ENCODE measurements around the gene STK25. TPM values are rescaled to one million over a fixed set of nuclear protein-coding genes. Genes with fewer than 3 reads are reported as not detected.
A peak's percentile ranks its signal among the peaks of the same experiment; 100 is the strongest.

Gene STK25
- total RNA-seq, 1 donor from 2014 or later, result 211 TPM

DNA sequence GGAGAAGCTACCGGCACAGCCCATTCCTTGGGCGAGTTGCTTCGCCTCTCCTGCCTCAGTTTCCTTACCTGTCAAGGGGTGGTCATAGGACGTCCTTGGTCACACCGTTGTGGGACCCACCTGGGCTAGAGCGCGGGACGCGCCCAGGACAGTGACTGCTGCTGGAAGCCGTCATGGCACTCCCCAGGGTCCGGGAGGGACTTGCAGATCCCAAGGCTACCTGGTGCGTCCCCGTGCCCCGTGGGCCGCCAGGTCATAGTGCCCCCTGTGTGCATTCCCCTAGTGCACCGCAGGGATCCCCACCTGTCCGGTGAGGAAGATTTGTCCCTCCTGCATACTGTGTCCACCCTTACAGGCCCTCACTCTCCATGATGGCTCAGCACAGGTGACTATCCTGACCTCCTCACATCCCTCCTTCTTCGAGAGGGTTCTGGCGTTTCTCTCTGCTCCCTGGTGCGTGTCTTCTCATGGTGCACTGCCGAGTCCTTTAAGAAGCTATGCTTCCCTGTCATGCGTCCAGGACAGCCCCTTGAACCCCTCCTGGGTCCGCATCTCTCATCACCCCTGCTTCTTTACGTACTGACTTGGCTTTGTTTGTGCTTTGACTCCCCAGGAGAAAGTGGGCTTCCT, 886 bp upstream of the STK25 start:
- Histone ChIP-seq H4K20me1 (ENCODE audit: insufficient read depth, low read length) (peaks cover 36% of the 10 kb centered on the region), H3K79me2 (ENCODE audit: insufficient read depth, low read length) (peaks cover 38% of the 10 kb centered on the region), H3K4me1 (ENCODE audit: insufficient read depth, low read length) (peaks cover 15% of the 10 kb centered on the region), H3K9ac (ENCODE audit: low read length) (peak overlapping the region; percentile 85), H3K4me2 (ENCODE audit: low read length) (peak overlapping the region; percentile 95), H3K36me3 (ENCODE audit: insufficient read depth, low read length) (no peaks in the 10 kb centered on the region), H3K4me3 (ENCODE audit: insufficient read depth, low read depth, low read length) (peak overlapping the region; percentile 83), H3K9me3 (ENCODE audit: insufficient read depth, low read depth, low read length) (no peaks in the 10 kb centered on the region), H2AFZ (ENCODE audit: low read depth, low read length) (peak overlapping the region; percentile 96), H3K27me3 (ENCODE audit: insufficient read depth, low read length) (no peaks in the 10 kb centered on the region), H3K27ac (ENCODE audit: low read depth, low read length) (peak overlapping the region; percentile 61)
- peak overlapping the region; percentile 69 for H3K27ac Mint-ChIP-seq (ENCODE audit: unreplicated experiment)
- TF ChIP-seq, protein P1, sequence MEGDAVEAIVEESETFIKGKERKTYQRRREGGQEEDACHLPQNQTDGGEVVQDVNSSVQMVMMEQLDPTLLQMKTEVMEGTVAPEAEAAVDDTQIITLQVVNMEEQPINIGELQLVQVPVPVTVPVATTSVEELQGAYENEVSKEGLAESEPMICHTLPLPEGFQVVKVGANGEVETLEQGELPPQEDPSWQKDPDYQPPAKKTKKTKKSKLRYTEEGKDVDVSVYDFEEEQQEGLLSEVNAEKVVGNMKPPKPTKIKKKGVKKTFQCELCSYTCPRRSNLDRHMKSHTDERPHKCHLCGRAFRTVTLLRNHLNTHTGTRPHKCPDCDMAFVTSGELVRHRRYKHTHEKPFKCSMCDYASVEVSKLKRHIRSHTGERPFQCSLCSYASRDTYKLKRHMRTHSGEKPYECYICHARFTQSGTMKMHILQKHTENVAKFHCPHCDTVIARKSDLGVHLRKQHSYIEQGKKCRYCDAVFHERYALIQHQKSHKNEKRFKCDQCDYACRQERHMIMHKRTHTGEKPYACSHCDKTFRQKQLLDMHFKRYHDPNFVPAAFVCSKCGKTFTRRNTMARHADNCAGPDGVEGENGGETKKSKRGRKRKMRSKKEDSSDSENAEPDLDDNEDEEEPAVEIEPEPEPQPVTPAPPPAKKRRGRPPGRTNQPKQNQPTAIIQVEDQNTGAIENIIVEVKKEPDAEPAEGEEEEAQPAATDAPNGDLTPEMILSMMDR (IDR thresholded peaks at IDR 0.05; ENCODE audit: insufficient read depth, low read depth, low read length), result no peak
- TF ChIP-seq EZH2 (IDR thresholded peaks at IDR 0.05; ENCODE audit: insufficient read depth, low read length), result no peak
- FAIRE-seq (no peak), DNase-seq (ENCODE audit: low read depth) (no peak)
- H3K4me3 Mint-ChIP-seq (ENCODE audit: unreplicated experiment), result peak overlapping the region; percentile 85
- peaks cover 10% of the 10 kb centered on the region for H3K36me3 Mint-ChIP-seq (ENCODE audit: low read depth, unreplicated experiment)
- H3K27me3 Mint-ChIP-seq (ENCODE audit: low read depth, unreplicated experiment), result no peaks in the 10 kb centered on the region
- H3K9me3 Mint-ChIP-seq (ENCODE audit: unreplicated experiment), result peaks cover 4% of the 10 kb centered on the region
- H3K4me1 Mint-ChIP-seq (ENCODE audit: low read depth, unreplicated experiment), result peaks cover 19% of the 10 kb centered on the region

DNA sequence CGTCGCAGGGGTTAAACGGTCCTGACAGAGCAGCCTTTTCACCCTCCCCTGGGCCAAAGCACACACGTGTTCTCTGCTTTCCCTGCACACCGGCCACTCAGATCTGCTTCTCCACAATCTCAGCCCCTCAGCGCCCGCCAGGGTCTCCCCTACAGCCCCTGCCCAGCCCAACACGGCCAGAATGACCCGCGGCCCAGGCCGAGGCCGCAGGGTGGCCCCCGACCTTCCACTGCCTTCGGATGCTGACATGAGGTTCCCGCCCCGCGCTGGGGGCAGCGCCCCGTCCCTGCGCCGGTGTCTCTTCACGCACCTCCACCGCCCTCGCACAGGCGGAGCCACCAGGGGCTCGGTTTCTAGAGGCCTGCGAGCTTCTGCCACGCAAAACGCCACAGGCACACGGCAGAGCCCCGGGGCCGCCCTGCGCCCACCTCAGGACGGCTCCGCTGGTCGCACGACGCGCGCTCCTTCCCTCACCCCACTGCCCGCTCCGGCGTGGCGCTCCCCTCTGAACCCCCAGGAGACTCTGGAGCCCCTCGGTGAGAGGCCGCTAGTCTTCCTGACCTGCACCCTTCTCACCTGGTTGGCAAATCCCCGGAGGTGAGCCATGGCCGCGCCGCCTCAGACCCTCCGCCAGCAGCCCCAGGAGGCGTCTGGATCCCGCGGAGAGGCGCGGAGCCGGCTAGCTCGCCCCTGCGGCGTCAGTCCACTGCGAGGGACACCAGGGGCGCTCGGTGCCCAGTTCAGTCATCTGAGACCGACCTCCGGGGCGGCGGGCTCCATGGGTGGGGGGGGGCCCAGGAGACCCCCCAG, 749 bp downstream of the STK25 start:
- Mint-ChIP-seq H3K36me3 (ENCODE audit: low read depth, unreplicated experiment) (peaks cover 12% of the 10 kb centered on the region), H3K4me3 (ENCODE audit: unreplicated experiment) (peak overlapping the region; percentile 98), H3K27ac (ENCODE audit: unreplicated experiment) (peak overlapping the region; percentile 94), H3K27me3 (ENCODE audit: low read depth, unreplicated experiment) (no peaks in the 10 kb centered on the region), H3K4me1 (ENCODE audit: low read depth, unreplicated experiment) (peaks cover 19% of the 10 kb centered on the region), H3K9me3 (ENCODE audit: unreplicated experiment) (peaks cover 4% of the 10 kb centered on the region)
- H3K4me2 ChIP-seq (ENCODE audit: low read length), result peak overlapping the region; percentile 95
- no peaks in the 10 kb centered on the region for H3K36me3 ChIP-seq (ENCODE audit: insufficient read depth, low read length)
- H3K27ac ChIP-seq (ENCODE audit: low read depth, low read length), result peak overlapping the region; percentile 19
- H3K9ac ChIP-seq (ENCODE audit: low read length), result peak overlapping the region; percentile 85
- H3K4me3 ChIP-seq (ENCODE audit: insufficient read depth, low read depth, low read length), result peak overlapping the region; percentile 83
- peaks cover 48% of the 10 kb centered on the region for H4K20me1 ChIP-seq (ENCODE audit: insufficient read depth, low read length)
- DNase-seq (ENCODE audit: low read depth) (no peak), FAIRE-seq (no peak)
- H3K79me2 ChIP-seq (ENCODE audit: insufficient read depth, low read length), result peaks cover 50% of the 10 kb centered on the region
- no peaks in the 10 kb centered on the region for H3K27me3 ChIP-seq (ENCODE audit: insufficient read depth, low read length)
- peak overlapping the region; percentile 13 for H2AFZ ChIP-seq (ENCODE audit: low read depth, low read length)
- no peak for TF ChIP-seq EZH2 (IDR thresholded peaks at IDR 0.05; ENCODE audit: insufficient read depth, low read length)
- TF ChIP-seq, protein P1 (IDR thresholded peaks at IDR 0.05; ENCODE audit: insufficient read depth, low read depth, low read length), result no peak
- no peaks in the 10 kb centered on the region for H3K9me3 ChIP-seq (ENCODE audit: insufficient read depth, low read depth, low read length)
- peaks cover 15% of the 10 kb centered on the region for H3K4me1 ChIP-seq (ENCODE audit: insufficient read depth, low read length)
